ENCODE results near the gene AK5.

DNA sequence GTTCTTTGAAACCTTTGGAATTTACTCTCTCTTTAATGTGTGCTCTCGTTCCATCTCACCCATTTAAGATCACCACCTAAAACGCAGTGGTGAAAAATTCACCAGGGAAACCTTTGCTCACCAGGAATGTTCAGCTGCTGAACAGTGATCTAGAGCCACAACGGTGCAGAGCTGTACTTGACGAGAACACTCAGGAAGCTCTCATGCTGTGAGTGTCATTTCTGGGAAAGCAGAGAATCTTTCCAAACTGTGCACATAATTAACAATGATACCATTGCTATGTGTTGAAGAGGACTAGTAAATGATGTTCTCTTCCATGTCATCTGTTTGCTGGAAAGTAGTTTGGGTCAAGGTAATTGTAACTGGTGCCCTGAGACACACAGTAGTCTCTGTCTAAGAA, 283.5 kb downstream of the AK5 start:
- TF ChIP-seq, protein P1, sequence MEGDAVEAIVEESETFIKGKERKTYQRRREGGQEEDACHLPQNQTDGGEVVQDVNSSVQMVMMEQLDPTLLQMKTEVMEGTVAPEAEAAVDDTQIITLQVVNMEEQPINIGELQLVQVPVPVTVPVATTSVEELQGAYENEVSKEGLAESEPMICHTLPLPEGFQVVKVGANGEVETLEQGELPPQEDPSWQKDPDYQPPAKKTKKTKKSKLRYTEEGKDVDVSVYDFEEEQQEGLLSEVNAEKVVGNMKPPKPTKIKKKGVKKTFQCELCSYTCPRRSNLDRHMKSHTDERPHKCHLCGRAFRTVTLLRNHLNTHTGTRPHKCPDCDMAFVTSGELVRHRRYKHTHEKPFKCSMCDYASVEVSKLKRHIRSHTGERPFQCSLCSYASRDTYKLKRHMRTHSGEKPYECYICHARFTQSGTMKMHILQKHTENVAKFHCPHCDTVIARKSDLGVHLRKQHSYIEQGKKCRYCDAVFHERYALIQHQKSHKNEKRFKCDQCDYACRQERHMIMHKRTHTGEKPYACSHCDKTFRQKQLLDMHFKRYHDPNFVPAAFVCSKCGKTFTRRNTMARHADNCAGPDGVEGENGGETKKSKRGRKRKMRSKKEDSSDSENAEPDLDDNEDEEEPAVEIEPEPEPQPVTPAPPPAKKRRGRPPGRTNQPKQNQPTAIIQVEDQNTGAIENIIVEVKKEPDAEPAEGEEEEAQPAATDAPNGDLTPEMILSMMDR (IDR thresholded peaks at IDR 0.05) = no peak
- TF ChIP-seq, protein P2, sequence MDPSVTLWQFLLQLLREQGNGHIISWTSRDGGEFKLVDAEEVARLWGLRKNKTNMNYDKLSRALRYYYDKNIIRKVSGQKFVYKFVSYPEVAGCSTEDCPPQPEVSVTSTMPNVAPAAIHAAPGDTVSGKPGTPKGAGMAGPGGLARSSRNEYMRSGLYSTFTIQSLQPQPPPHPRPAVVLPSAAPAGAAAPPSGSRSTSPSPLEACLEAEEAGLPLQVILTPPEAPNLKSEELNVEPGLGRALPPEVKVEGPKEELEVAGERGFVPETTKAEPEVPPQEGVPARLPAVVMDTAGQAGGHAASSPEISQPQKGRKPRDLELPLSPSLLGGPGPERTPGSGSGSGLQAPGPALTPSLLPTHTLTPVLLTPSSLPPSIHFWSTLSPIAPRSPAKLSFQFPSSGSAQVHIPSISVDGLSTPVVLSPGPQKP (IDR thresholded peaks at IDR 0.05; ENCODE audit: low read depth, low read length) = no peak

Measured in A549 (cell line).